Mesenchymal stem cell (in vitro differentiated cells and primary cell): Measurements from ENCODE around the gene SLC16A13.
"Not testable (repeated sequence)": the region's sequence is repeated elsewhere in the genome, so short reads cannot be mapped to it uniquely, and the experiment has no call there.

Experiments used
- DNase-seq: peaks from one replicate; pipeline ENCODE4 v3.0.0-alpha.2; 2013
- H2AFZ ChIP-seq: one replicate; pipeline ENCODE4 v1.6.1; 2013; ENCODE audit warnings: low read depth, mild to moderate bottlenecking, control low read depth, inconsistent platforms, low read length, moderate library complexity
- H2AK5ac ChIP-seq: 2 replicates; pipeline ENCODE4 v1.6.1; 2013; ENCODE audit warnings: low read length, moderate library complexity, mild to moderate bottlenecking, inconsistent platforms; ENCODE audit not compliant: severe bottlenecking
- H2BK120ac ChIP-seq: one replicate; pipeline ENCODE4 v1.6.1; 2013; ENCODE audit warnings: low read depth, mild to moderate bottlenecking, inconsistent platforms, low read length, moderate library complexity
- H2BK12ac ChIP-seq, 2 experiments: one replicate each; pipeline ENCODE4 v1.6.1; 2013; ENCODE audit warnings: inconsistent platforms in 2 of 2, low read length in 2 of 2, mild to moderate bottlenecking in 2 of 2, moderate library complexity in 2 of 2, control low read depth in 1 of 2
- H2BK15ac ChIP-seq: one replicate; pipeline ENCODE4 v1.6.1; 2013; ENCODE audit warnings: mild to moderate bottlenecking, low read depth, inconsistent platforms; ENCODE audit not compliant: poor library complexity, severe bottlenecking
- H2BK5ac ChIP-seq: 2 replicates; pipeline ENCODE4 v1.6.1; 2013; ENCODE audit warnings: low read depth, mild to moderate bottlenecking, low read length, control low read depth, inconsistent platforms; ENCODE audit not compliant: poor library complexity, severe bottlenecking
- H3K14ac ChIP-seq, 2 experiments: one replicate each; pipeline ENCODE4 v1.6.1; 2013; ENCODE audit warnings: inconsistent platforms in 2 of 2, low read length in 2 of 2, control low read depth in 1 of 2, mild to moderate bottlenecking in 1 of 2, moderate library complexity in 1 of 2
- H3K18ac ChIP-seq, 2 experiments: one replicate each; pipeline ENCODE4 v1.6.1; 2013; ENCODE audit warnings: inconsistent platforms in 2 of 2, low read length in 2 of 2, control low read depth in 1 of 2, low read depth in 1 of 2, mild to moderate bottlenecking in 1 of 2
- H3K23ac ChIP-seq, 2 experiments: one replicate each; pipeline ENCODE4 v1.6.1; 2013; ENCODE audit warnings: inconsistent platforms in 2 of 2, low read length in 2 of 2, mild to moderate bottlenecking in 2 of 2, moderate library complexity in 2 of 2, control low read depth in 1 of 2
- H3K27ac ChIP-seq: 2 replicates; pipeline ENCODE4 v1.5.1; 2013; ENCODE audit warnings: mild to moderate bottlenecking, moderate library complexity, low read length, control low read depth, inconsistent platforms; ENCODE audit not compliant: poor library complexity, severe bottlenecking
- H3K27me3 ChIP-seq, 2 experiments: 2 replicates each; pipeline versions ENCODE4 v1.6.1 to v1.7.0; 2013; ENCODE audit warnings: low read length in 2 of 2, mild to moderate bottlenecking in 2 of 2, moderate library complexity in 2 of 2, control low read depth in 1 of 2, inconsistent platforms in 1 of 2; ENCODE audit not compliant: control insufficient read depth in 1 of 2, insufficient read depth in 1 of 2
- H3K36me3 ChIP-seq, 2 experiments: 2 replicates each; pipeline versions ENCODE4 v1.6.1 to v1.7.0; 2013; ENCODE audit warnings: low read length in 2 of 2, control low read depth in 1 of 2, inconsistent platforms in 1 of 2, low read depth in 1 of 2, mild to moderate bottlenecking in 1 of 2; ENCODE audit not compliant: insufficient read depth in 2 of 2, control insufficient read depth in 1 of 2
- H3K4ac ChIP-seq, 2 experiments: one replicate each; pipeline ENCODE4 v1.6.1; 2013; ENCODE audit warnings: inconsistent platforms in 2 of 2, low read length in 2 of 2, mild to moderate bottlenecking in 2 of 2, moderate library complexity in 2 of 2, control low read depth in 1 of 2, low read depth in 1 of 2
- H3K4me1 ChIP-seq: 2 replicates; pipeline ENCODE4 v1.6.1; 2013; ENCODE audit warnings: low read depth, low read length, control low read depth; ENCODE audit not compliant: control insufficient read depth, insufficient read depth
- H3K4me2 ChIP-seq: 2 replicates; pipeline ENCODE4 v1.6.1; 2013; ENCODE audit warnings: low read length, mild to moderate bottlenecking, inconsistent platforms; ENCODE audit not compliant: poor library complexity, severe bottlenecking
- H3K4me3 ChIP-seq, 2 experiments: 2 replicates each; pipeline versions ENCODE4 v1.5.1 to v1.7.0; 2013; ENCODE audit warnings: low read length in 2 of 2, mild to moderate bottlenecking in 2 of 2, control low read depth in 1 of 2, low read depth in 1 of 2; ENCODE audit not compliant: insufficient read depth in 1 of 2
- H3K79me1 ChIP-seq: replicated peaks from 2 replicates; pipeline ENCODE4 v1.6.1; 2013; ENCODE audit warnings: mild to moderate bottlenecking, control low read depth, low read length, inconsistent platforms; ENCODE audit not compliant: poor library complexity, severe bottlenecking
- H3K9ac ChIP-seq: 2 replicates; pipeline ENCODE4 v1.7.0; 2013; ENCODE audit warnings: mild to moderate bottlenecking, low read length, moderate library complexity
- H3K9me3 ChIP-seq: 2 replicates; pipeline ENCODE4 v1.7.0; 2013; ENCODE audit warnings: mild to moderate bottlenecking, low read length; ENCODE audit not compliant: control insufficient read depth
- H4K8ac ChIP-seq: one replicate; pipeline ENCODE4 v1.6.1; 2013; ENCODE audit warnings: inconsistent platforms, mild to moderate bottlenecking, low read length, moderate library complexity
- H4K91ac ChIP-seq: one replicate; pipeline ENCODE4 v1.6.1; 2013; ENCODE audit warnings: mild to moderate bottlenecking, low read length, inconsistent platforms
- WGBS: methylation state at CpG from one replicate; pipeline ENCODE4 v1.1.7; 2013; ENCODE audit warnings: mixed read lengths; 5-methylcytosine and 5-hydroxymethylcytosine counted together

Gene SLC16A13

DNA sequence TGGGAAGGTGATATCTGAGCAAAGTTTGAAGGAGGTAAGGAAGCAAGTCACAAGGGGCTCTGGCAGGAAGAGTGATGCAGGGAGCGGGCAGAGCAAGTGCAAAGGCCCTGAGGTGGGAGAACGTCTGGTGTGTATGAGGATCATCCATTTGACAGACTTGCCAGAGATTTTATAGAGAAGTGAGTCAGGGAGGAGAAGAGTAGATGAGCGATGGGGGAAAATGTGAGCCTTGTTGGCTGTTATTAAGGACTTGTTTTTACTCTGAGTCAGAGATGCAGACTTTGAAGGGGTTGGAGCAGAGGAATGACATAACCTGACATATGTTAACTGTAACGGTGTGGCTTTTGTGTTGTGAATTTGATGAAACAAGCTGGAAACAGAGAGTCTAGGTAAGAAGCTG lies 47.8 kb downstream of the SLC16A13 start:
- DNase-seq: no peak
- Histone ChIP-seq H3K18ac (no peak overlapping the region), H3K27me3 (peaks cover 4 to 39% of the 10 kb centered on the region in 2 experiments), H2BK12ac (no peak overlapping the region), H2AK5ac (no peak overlapping the region), H3K36me3 (no peaks in the 10 kb centered on the region), H3K4ac (no peak overlapping the region), H2AFZ (no peak overlapping the region), H4K8ac (no peak overlapping the region), H2BK15ac (no peak overlapping the region), H2BK120ac (no peak overlapping the region), H3K4me3 (no peak overlapping the region), H3K79me1 (no peaks in the 10 kb centered on the region), H3K9me3 (no peaks in the 10 kb centered on the region), H3K9ac (no peak overlapping the region), H3K27ac (no peak overlapping the region), H3K4me2 (no peak overlapping the region), H3K4me1 (peaks cover 2% of the 10 kb centered on the region), H3K23ac (no peak overlapping the region), H2BK5ac (no peak overlapping the region), H3K14ac (no peak overlapping the region), H4K91ac (no peak overlapping the region)
- 66% methylated on average over 4 of the region's 4 CpGs for WGBS

DNA sequence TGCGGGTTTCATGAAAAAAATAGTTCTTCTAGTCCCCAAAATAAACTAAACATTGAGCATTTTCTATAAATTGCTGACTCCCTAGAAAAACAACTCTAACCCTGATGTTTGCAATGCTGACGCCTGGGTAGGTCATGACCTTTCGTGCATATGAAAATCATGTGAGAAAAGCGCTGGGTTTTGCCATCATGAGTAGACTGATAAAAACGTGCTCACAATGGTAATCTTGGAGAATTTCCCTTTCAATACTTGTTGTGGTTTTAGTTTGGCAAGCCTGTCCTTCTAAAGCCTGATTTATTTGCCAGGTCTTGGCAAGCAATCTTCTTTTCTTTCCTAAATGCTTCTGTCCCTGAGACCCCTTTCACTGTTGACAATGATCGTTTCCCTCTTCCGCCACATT lies 48.3 kb downstream of the SLC16A13 start:
- Histone ChIP-seq H2BK5ac (no peak overlapping the region), H3K4me2 (no peak overlapping the region), H2AK5ac (no peak overlapping the region), H3K36me3 (no peaks in the 10 kb centered on the region), H3K4me1 (peaks cover 2% of the 10 kb centered on the region), H2BK120ac (no peak overlapping the region), H3K23ac (no peak overlapping the region), H3K18ac (no peak overlapping the region), H3K9me3 (no peaks in the 10 kb centered on the region), H3K14ac (no peak overlapping the region), H3K4me3 (no peak overlapping the region), H4K8ac (no peak overlapping the region), H3K4ac (no peak overlapping the region), H3K9ac (no peak overlapping the region), H3K27ac (no peak overlapping the region), H3K79me1 (no peaks in the 10 kb centered on the region), H4K91ac (no peak overlapping the region), H3K27me3 (peaks cover 4 to 35% of the 10 kb centered on the region in 2 experiments), H2AFZ (no peak overlapping the region), H2BK15ac (no peak overlapping the region), H2BK12ac (no peak overlapping the region)
- WGBS: 76% methylated on average over 7 of the region's 7 CpGs
- DNase-seq: no peak

- H3K18ac ChIP-seq, H3K9ac ChIP-seq, H3K4me1 ChIP-seq, H3K36me3 ChIP-seq, DNase-seq, H3K27ac ChIP-seq, H3K79me1 ChIP-seq, H3K9me3 ChIP-seq, H3K4me2 ChIP-seq, H2BK5ac ChIP-seq, H4K91ac ChIP-seq, H2AK5ac ChIP-seq, H2BK120ac ChIP-seq, H3K4me3 ChIP-seq, H2BK15ac ChIP-seq, H3K23ac ChIP-seq, H2BK12ac ChIP-seq, H2AFZ ChIP-seq, H4K8ac ChIP-seq, H3K14ac ChIP-seq, H3K4ac ChIP-seq: not testable (repeated sequence)
- H3K27me3 ChIP-seq: peaks cover 0 to 28% of the 10 kb centered on the region in 2 experiments
- WGBS: 61% methylated on average over 4 of the region's 4 CpGs
These were observed 52.6 kb downstream of the SLC16A13 start for GRCh38 chr17:7088442-7088841.

GRCh38 chr17:7089570-7089969 lies 53.8 kb downstream of the SLC16A13 start:
- H4K8ac ChIP-seq, H3K4ac ChIP-seq, H2BK15ac ChIP-seq, H3K36me3 ChIP-seq, H3K27ac ChIP-seq, H2AFZ ChIP-seq, H2AK5ac ChIP-seq, H3K79me1 ChIP-seq, H3K4me2 ChIP-seq, H3K18ac ChIP-seq, H2BK12ac ChIP-seq, H3K9ac ChIP-seq, H3K9me3 ChIP-seq, H3K4me3 ChIP-seq, H4K91ac ChIP-seq, DNase-seq, H3K14ac ChIP-seq, H3K4me1 ChIP-seq, H2BK120ac ChIP-seq, H3K23ac ChIP-seq, H2BK5ac ChIP-seq: not testable (repeated sequence)
- H3K27me3 ChIP-seq: peaks cover 5 to 31% of the 10 kb centered on the region in 2 experiments
- 83% methylated on average over 5 of the region's 6 CpGs for WGBS
